CD8-positive, alpha-beta memory T cell (primary cell): ENCODE measurements around the gene GRM7. TPM values are rescaled to one million over a fixed set of nuclear protein-coding genes. Genes with fewer than 3 reads are reported as not detected.

Experiments used
- CTCF ChIA-PET: fragments of 350-600 bp; sonication (Branson Sonifier 250); formaldehyde crosslinking; loops from one replicate; lab custom pipeline; 2021; ENCODE audit warnings: antibody characterized with exemption; lab: Charles Lee
- POLR2A ChIA-PET: fragments of 350-600 bp; sonication (Branson Sonifier 250); formaldehyde crosslinking; loops from one replicate; lab custom pipeline; 2021; ENCODE audit warnings: antibody characterized with exemption; lab: Charles Lee
- DNase-seq, 5 donors: peaks; one replicate each; pipeline versions ENCODE4 v3.0.0 to v3.0.0-alpha.2; 2020 to 2022; ENCODE audit warnings: mixed read lengths in 1 of 5
- H3K27ac ChIP-seq: one replicate; pipeline ENCODE4 v1.7.0; 2013; ENCODE audit warnings: low read depth, mild to moderate bottlenecking, low read length, moderate library complexity
- H3K27me3 ChIP-seq: 2 replicates; pipeline ENCODE4 v1.7.0; 2013; ENCODE audit warnings: low read length, mild to moderate bottlenecking; ENCODE audit not compliant: insufficient read depth, poor library complexity, severe bottlenecking
- H3K36me3 ChIP-seq: 2 replicates; pipeline ENCODE4 v1.7.0; 2013; ENCODE audit warnings: mild to moderate bottlenecking, low read length, moderate library complexity; ENCODE audit not compliant: insufficient read depth
- H3K4me1 ChIP-seq: 2 replicates; pipeline ENCODE4 v1.7.0; 2013; ENCODE audit warnings: mild to moderate bottlenecking, low read length, moderate library complexity; ENCODE audit not compliant: insufficient read depth
- H3K4me3 ChIP-seq: 2 replicates; pipeline ENCODE4 v1.7.0; 2013; ENCODE audit warnings: mild to moderate bottlenecking, low read length
- H3K9me3 ChIP-seq: 2 replicates; pipeline ENCODE4 v1.7.0; 2013; ENCODE audit warnings: mild to moderate bottlenecking, low read length
- H3K27ac Mint-ChIP-seq, 8 donors: one replicate each; pipeline ENCODE4 v1.8.0; 2020 to 2021; ENCODE audit warnings: mixed read lengths in 8 of 8, mild to moderate bottlenecking in 6 of 8, inconsistent platforms in 3 of 8, moderate library complexity in 3 of 8
- H3K27me3 Mint-ChIP-seq, 2 donors: one replicate each; pipeline ENCODE4 v1.8.0; 2020 to 2021; ENCODE audit warnings: mixed read lengths in 2 of 2, mild to moderate bottlenecking in 1 of 2, moderate library complexity in 1 of 2
- H3K36me3 Mint-ChIP-seq, 3 donors: one replicate each; pipeline ENCODE4 v1.8.0; 2020 to 2021; ENCODE audit warnings: mixed read lengths in 3 of 3, inconsistent platforms in 1 of 3, mild to moderate bottlenecking in 1 of 3
- H3K4me1 Mint-ChIP-seq, 3 donors: one replicate each; pipeline ENCODE4 v1.8.0; 2020 to 2021; ENCODE audit warnings: mixed read lengths in 3 of 3, inconsistent platforms in 1 of 3, mild to moderate bottlenecking in 1 of 3
- H3K4me3 Mint-ChIP-seq, 7 donors: one replicate each; pipeline ENCODE4 v1.8.0; 2020 to 2021; ENCODE audit warnings: mixed read lengths in 7 of 7, mild to moderate bottlenecking in 6 of 7, moderate library complexity in 4 of 7, inconsistent platforms in 2 of 7
- H3K9me3 Mint-ChIP-seq, 5 donors: one replicate each; pipeline ENCODE4 v1.8.0; 2020 to 2022; ENCODE audit warnings: mixed read lengths in 5 of 5, mild to moderate bottlenecking in 3 of 5, moderate library complexity in 2 of 5, inconsistent platforms in 1 of 5
- polyA plus RNA-seq: library from polyadenylated mRNA; unstranded; fragments of 300-500 nt; fragmentation: Illumina TruSeq; gene quantifications from one replicate; pipeline ENCODE4 v1.2.3, GENCODE V29; 2021
- total RNA-seq, 2 experiments: library from RNA; stranded (reverse); gene quantifications; one replicate each; pipeline ENCODE4 v1.2.3, GENCODE V29; 2021

The GRM7 gene
- total and polyA plus RNA-seq, 3 experiments from 2014 or later = not detected

GRCh38 chr3:7388026-7388425 lies 527.1 kb downstream of the GRM7 start:
- H3K4me3 Mint-ChIP-seq = no peak overlapping the region
- no peak overlapping the region for H3K27ac Mint-ChIP-seq
- Histone ChIP-seq H3K27ac (no peak overlapping the region), H3K36me3 (no peaks in the 10 kb centered on the region), H3K4me3 (no peak overlapping the region), H3K27me3 (no peaks in the 10 kb centered on the region), H3K4me1 (no peaks in the 10 kb centered on the region), H3K9me3 (no peaks in the 10 kb centered on the region)
- ChIA-PET POLR2A (no interaction called here), CTCF (no interaction called here)
- peaks cover 0 to 4% of the 10 kb centered on the region in 2 donors for H3K27me3 Mint-ChIP-seq
- H3K4me1 Mint-ChIP-seq = no peaks in the 10 kb centered on the region
- H3K36me3 Mint-ChIP-seq = no peaks in the 10 kb centered on the region
- no peak for DNase-seq
- H3K9me3 Mint-ChIP-seq = peaks cover 0 to 37% (median 5%) of the 10 kb centered on the region in 5 donors

- no peaks in the 10 kb centered on the region for H3K4me1 ChIP-seq
- no peaks in the 10 kb centered on the region for H3K36me3 ChIP-seq
- H3K27ac ChIP-seq = no peak overlapping the region
- DNase-seq = no peak
- H3K9me3 ChIP-seq = no peaks in the 10 kb centered on the region
- Mint-ChIP-seq H3K4me3 (no peak overlapping the region), H3K4me1 (no peaks in the 10 kb centered on the region), H3K27ac (no peak overlapping the region), H3K36me3 (no peaks in the 10 kb centered on the region), H3K9me3 (peaks cover 0 to 28% (median 5%) of the 10 kb centered on the region in 5 donors), H3K27me3 (peaks cover 0 to 4% of the 10 kb centered on the region in 2 donors)
- ChIA-PET CTCF (interaction anchor here (1.1 kb wide), 1 partner anchor 14 kb away, joined by 3 read pairs; no protein-coding TSS in a partner anchor), POLR2A (no interaction called here)
- no peaks in the 10 kb centered on the region for H3K27me3 ChIP-seq
- no peak overlapping the region for H3K4me3 ChIP-seq
Measured at GRCh38 chr3:7392206-7392605, 531.3 kb downstream of the GRM7 start.

GRCh38 chr3:7393944-7394605 lies 533.2 kb downstream of the GRM7 start:
- H3K4me3 ChIP-seq = no peak overlapping the region
- peaks cover 0 to 2% of the 10 kb centered on the region in 2 donors for H3K27me3 Mint-ChIP-seq
- H3K9me3 ChIP-seq = no peaks in the 10 kb centered on the region
- H3K36me3 Mint-ChIP-seq = no peaks in the 10 kb centered on the region
- no peak overlapping the region for H3K27ac Mint-ChIP-seq
- CTCF ChIA-PET = no interaction called here
- no peak for DNase-seq
- H3K4me1 Mint-ChIP-seq = no peaks in the 10 kb centered on the region
- no peak overlapping the region for H3K27ac ChIP-seq
- H3K36me3 ChIP-seq = no peaks in the 10 kb centered on the region
- H3K4me1 ChIP-seq = no peaks in the 10 kb centered on the region
- POLR2A ChIA-PET = no interaction called here
- H3K27me3 ChIP-seq = no peaks in the 10 kb centered on the region
- H3K4me3 Mint-ChIP-seq = no peak overlapping the region
- H3K9me3 Mint-ChIP-seq = peaks cover 0 to 20% (median 5%) of the 10 kb centered on the region in 5 donors

- no peaks in the 10 kb centered on the region for H3K4me1 ChIP-seq
- Mint-ChIP-seq H3K27ac (no peak overlapping the region), H3K4me3 (no peak overlapping the region), H3K27me3 (no peaks in the 10 kb centered on the region), H3K4me1 (no peaks in the 10 kb centered on the region), H3K36me3 (no peaks in the 10 kb centered on the region), H3K9me3 (peaks cover 0 to 10% (median 2%) of the 10 kb centered on the region in 5 donors)
- no peaks in the 10 kb centered on the region for H3K9me3 ChIP-seq
- CTCF ChIA-PET = no interaction called here
- no peak for DNase-seq
- H3K36me3 ChIP-seq = no peaks in the 10 kb centered on the region
- POLR2A ChIA-PET = no interaction called here
- H3K27me3 ChIP-seq = no peaks in the 10 kb centered on the region
- H3K27ac ChIP-seq = no peak overlapping the region
- no peak overlapping the region for H3K4me3 ChIP-seq
Measured at GRCh38 chr3:7396534-7396933, 535.6 kb downstream of the GRM7 start.

- Mint-ChIP-seq H3K9me3 (peaks cover 0 to 15% (median 2%) of the 10 kb centered on the region in 5 donors), H3K27me3 (no peaks in the 10 kb centered on the region), H3K4me3 (no peak overlapping the region), H3K36me3 (no peaks in the 10 kb centered on the region), H3K4me1 (no peaks in the 10 kb centered on the region), H3K27ac (no peak overlapping the region)
- POLR2A ChIA-PET = no interaction called here
- CTCF ChIA-PET = no interaction called here
- Histone ChIP-seq H3K4me1 (no peaks in the 10 kb centered on the region), H3K36me3 (no peaks in the 10 kb centered on the region), H3K27me3 (no peaks in the 10 kb centered on the region), H3K9me3 (no peaks in the 10 kb centered on the region), H3K27ac (no peak overlapping the region), H3K4me3 (no peak overlapping the region)
- DNase-seq = no peak
Measured at GRCh38 chr3:7397097-7397496, 536.2 kb downstream of the GRM7 start.

GRCh38 chr3:7400360-7400759 lies 539.4 kb downstream of the GRM7 start:
- DNase-seq = no peak
- no peak overlapping the region for H3K27ac Mint-ChIP-seq
- Histone ChIP-seq H3K4me3 (no peak overlapping the region), H3K4me1 (no peaks in the 10 kb centered on the region), H3K27me3 (no peaks in the 10 kb centered on the region), H3K27ac (no peak overlapping the region), H3K9me3 (no peaks in the 10 kb centered on the region), H3K36me3 (no peaks in the 10 kb centered on the region)
- H3K4me1 Mint-ChIP-seq = no peaks in the 10 kb centered on the region
- no peaks in the 10 kb centered on the region for H3K27me3 Mint-ChIP-seq
- no peaks in the 10 kb centered on the region for H3K36me3 Mint-ChIP-seq
- H3K4me3 Mint-ChIP-seq = no peak overlapping the region
- ChIA-PET CTCF (no interaction called here), POLR2A (no interaction called here)
- peaks cover 0 to 15% (median 0%) of the 10 kb centered on the region in 5 donors for H3K9me3 Mint-ChIP-seq

- CTCF ChIA-PET = no interaction called here
- H3K27me3 Mint-ChIP-seq = no peaks in the 10 kb centered on the region
Measured at GRCh38 chr3:7401418-7401817, 540.5 kb downstream of the GRM7 start.

GRCh38 chr3:7407107-7407506 lies 546.2 kb downstream of the GRM7 start:
- H3K9me3 Mint-ChIP-seq = peaks cover 0 to 10% (median 3%) of the 10 kb centered on the region in 5 donors
- Histone ChIP-seq H3K9me3 (no peaks in the 10 kb centered on the region), H3K36me3 (no peaks in the 10 kb centered on the region), H3K27me3 (no peaks in the 10 kb centered on the region), H3K4me1 (no peaks in the 10 kb centered on the region), H3K27ac (no peak overlapping the region), H3K4me3 (no peak overlapping the region)
- no peaks in the 10 kb centered on the region for H3K4me1 Mint-ChIP-seq
- H3K27me3 Mint-ChIP-seq = no peaks in the 10 kb centered on the region
- H3K36me3 Mint-ChIP-seq = no peaks in the 10 kb centered on the region
- CTCF ChIA-PET = no interaction called here
- no peak for DNase-seq
- no peak overlapping the region for H3K27ac Mint-ChIP-seq
- POLR2A ChIA-PET = no interaction called here
- H3K4me3 Mint-ChIP-seq = no peak overlapping the region

More at GRCh38 chr3:7401418-7401817, 540.5 kb downstream of the GRM7 start:
- Histone ChIP-seq H3K36me3 (no peaks in the 10 kb centered on the region), H3K4me3 (no peak overlapping the region), H3K27ac (no peak overlapping the region), H3K4me1 (no peaks in the 10 kb centered on the region), H3K27me3 (no peaks in the 10 kb centered on the region), H3K9me3 (no peaks in the 10 kb centered on the region)
- Mint-ChIP-seq H3K4me1 (no peaks in the 10 kb centered on the region), H3K4me3 (no peak overlapping the region), H3K27ac (no peak overlapping the region), H3K9me3 (peaks cover 0 to 14% (median 0%) of the 10 kb centered on the region in 5 donors), H3K36me3 (no peaks in the 10 kb centered on the region)
- POLR2A ChIA-PET = no interaction called here
- no peak for DNase-seq
